GM18951 (cell line): Measurements from ENCODE around the gene ATG2A.

ENCODE experiments used
- POLR2A ChIP-seq: IDR thresholded peaks from 4 replicates; pipeline ENCODE4 v1.6.1; 2011; ENCODE audit warnings: mild to moderate bottlenecking; ENCODE audit not compliant: insufficient read length, insufficient read depth; ENCODE audit errors: extremely low read depth
- in situ Hi-C: fragments of 300-500 bp; cut with MboI; formaldehyde crosslinking; loops from one replicate; pipeline ENCODE4 v1.12.0; 2022; ENCODE audit warnings: low sequenced_read_pairs, mixed read lengths, inconsistent platforms; ENCODE audit not compliant: unreplicated experiment

Gene ATG2A

DNA sequence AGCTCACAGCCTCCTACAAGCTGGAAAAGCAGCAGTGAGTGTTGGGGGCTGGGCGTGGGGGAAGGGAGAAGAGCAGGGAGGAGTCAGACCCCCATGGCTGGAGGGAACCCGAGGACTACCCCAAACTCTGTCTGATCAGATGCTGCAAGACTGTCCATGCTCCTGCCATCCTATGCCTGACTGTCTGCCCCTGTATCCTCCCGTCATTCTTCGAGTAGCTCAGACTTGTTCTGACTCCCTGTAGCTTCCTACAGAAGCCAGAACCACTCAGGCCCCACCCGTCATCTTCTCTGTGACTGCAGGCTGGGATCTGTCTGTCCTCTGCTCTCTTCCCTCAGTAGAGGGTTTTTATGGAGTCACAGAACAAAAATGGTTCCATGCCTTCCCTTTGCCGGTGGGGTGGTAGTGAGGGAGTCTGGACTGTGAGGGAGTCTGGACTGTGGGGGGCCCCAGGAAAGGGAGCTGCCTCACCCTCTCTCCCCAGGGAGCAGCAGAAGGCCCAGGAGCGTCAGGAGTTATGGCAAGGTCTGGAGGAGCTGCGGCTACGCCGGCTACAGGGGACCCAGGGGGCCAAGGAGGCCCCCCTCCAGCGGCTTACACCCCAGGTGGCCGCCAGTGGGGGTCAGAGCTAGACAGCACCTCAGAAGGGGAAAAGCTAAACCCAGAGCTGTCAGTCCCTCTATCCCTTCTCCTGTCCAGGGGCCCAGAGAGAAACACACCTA, 16.4 kb upstream of the ATG2A start:
- in situ Hi-C loops = no loop called here

DNA sequence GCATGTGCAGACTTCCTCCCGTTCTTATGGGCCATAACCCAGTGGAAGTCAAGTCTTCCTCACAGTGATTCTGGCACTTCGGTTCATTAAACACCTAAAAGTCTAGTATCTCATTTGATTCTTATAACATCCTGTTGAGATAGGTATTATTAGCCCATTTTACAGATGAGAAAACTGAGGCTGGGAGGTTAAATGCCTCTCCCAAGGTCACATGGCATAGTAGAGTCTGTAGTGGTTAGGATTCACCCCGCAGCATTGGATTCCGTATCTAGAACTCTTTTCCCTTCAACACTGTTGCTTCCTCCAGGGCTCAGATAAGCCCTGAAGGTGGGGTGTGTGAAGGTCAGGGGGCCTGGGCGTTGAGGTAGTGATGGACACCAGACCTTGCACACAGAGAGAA, 15.3 kb upstream of the ATG2A start:
- in situ Hi-C loops = no loop called here
- no peak for TF ChIP-seq POLR2A

More for the DNA sequence above, 16.4 kb upstream of the ATG2A start:
- TF ChIP-seq POLR2A = no peak

DNA sequence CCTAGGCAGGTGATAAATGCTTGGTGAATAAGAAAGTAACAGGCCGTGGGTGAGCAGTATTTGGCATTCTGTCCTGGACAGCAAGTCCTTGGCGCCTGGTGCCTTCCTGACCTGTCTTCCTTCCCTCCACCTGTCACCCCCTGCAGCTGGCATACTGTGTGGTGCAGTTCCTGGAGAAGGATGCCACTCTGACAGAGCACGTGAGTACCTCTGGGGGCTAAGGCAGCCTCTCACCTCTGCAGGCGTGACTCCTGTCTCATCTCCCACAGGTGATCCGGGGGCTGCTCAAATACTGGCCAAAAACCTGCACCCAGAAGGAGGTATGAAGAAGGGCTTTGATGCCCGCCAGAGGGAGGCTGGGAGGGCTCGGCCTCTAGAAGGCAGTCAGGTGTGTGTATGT, 14.3 kb upstream of the ATG2A start:
- in situ Hi-C loops = no loop called here

DNA sequence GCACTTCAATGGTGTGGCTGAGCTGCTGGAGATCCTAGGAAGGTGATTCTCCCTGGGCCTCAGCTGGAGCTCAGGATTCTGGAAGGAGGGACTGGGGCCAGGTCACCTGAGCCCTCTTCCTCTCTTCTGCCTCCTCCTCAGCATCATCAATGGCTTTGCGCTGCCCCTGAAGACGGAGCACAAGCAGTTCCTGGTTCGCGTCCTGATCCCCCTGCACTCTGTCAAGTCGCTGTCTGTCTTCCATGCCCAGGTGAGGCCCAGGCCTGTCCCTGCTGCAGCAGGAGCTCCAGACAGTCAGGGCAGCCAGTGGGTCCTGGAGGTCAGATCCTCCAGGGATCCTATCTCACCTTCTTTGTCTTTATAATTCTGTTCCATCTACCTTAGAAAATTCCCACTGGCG, 13.3 kb upstream of the ATG2A start:
- no peak for TF ChIP-seq POLR2A
- in situ Hi-C loops = no loop called here

More for the DNA sequence above, 14.3 kb upstream of the ATG2A start:
- no peak for TF ChIP-seq POLR2A

DNA sequence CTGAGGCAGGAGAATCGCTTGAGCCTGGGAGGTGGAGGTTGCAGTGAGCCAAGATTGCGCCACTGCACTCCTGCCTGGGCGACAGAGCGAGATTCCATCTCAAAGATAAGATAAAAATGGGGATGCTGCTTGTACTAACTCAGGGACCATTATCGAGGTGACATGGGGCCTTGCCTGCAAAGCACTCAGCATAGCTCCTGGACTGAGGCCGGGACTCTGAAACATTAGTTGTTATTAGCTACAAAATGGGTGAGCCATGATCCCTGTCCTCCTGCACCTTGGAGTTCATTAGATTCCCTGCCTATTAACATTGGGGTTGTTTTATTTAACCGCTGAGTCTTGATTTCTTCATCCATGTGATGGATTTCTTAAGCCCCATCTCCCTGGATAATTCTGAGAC, 12.6 kb upstream of the ATG2A start:
- no peak for TF ChIP-seq POLR2A
- in situ Hi-C loops = no loop called here

DNA sequence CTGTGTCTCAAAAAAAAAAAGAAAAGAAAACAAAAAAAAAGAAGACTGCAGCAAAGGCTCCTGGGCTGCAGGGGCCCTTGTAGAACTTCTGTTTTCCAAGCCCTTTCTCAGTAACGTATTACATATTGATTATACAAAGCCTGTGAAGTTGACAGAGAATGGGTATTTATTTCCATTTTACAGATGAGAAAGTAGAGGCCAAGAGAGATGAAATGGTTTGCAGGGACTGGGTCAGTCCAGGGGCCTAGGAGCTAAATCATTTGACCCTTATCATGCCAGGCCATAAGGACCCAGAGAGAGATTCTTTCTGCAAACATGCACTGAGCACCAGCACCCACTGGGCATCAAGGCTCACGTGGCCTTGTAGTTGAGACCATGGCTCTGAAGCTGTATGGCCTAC, 11.9 kb upstream of the ATG2A start:
- in situ Hi-C loops = no loop called here
- no peak for TF ChIP-seq POLR2A

DNA sequence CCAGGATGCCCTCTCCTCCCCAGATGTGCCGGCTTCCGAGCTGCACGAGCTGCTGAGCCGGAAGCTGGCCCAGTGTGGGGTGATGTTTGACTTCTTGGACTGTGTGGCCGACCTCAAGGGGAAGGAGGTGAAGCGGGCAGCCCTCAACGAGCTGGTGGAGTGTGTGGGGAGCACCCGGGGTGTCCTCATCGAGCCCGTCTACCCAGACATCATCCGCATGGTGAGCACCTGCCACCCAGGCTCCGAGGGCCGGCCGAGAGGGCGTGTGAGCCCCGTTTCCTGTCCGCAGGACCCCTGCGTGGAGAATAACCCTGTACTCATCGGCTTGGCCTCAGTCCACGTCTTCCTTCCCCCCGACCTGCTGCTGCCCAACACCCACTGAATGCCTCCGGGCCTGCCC, 9.7 kb upstream of the ATG2A start:
- in situ Hi-C loops = no loop called here
- no peak for TF ChIP-seq POLR2A

DNA sequence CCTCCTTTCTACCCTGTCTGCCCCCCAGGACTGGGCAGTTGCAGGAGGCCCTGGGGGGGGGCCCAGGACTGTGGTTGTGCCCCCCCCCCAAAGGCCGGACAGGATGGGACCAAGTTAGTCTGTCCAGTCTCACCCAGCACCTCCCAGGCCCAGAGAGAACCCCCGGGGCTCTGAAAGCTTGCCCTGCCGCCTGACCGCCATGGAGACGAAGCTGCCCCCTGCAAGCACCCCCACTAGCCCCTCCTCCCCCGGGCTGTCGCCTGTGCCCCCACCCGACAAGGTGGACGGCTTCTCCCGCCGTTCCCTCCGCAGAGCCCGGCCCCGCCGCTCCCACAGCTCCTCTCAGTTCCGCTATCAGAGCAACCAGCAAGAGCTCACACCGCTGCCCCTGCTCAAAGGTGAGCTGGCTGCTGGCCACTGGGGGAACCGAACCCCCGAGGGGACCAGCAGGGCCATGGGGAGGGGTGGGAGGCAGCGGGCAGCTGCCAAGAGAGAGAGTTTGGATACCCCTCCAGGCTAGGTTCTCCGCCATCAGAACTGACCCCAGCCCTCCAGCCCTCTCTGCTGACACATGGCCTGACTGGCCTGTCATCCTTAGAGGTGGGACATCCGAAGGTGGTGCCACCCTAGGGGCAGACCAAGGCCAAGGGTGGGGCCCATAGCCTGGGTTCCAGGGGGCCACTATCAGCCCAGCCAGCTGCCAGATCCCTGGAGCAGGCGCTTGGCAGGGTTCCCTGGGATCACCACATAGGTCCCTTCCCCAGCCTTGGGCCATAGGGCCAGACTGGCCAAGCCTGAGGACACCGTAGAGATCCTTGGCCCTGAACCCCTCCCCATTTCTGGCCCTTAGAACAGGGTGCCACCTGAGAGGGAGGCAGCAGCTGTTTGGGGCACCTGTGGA, 8.8 kb upstream of the ATG2A start:
- TF ChIP-seq POLR2A = no peak
- in situ Hi-C loops = no loop called here

DNA sequence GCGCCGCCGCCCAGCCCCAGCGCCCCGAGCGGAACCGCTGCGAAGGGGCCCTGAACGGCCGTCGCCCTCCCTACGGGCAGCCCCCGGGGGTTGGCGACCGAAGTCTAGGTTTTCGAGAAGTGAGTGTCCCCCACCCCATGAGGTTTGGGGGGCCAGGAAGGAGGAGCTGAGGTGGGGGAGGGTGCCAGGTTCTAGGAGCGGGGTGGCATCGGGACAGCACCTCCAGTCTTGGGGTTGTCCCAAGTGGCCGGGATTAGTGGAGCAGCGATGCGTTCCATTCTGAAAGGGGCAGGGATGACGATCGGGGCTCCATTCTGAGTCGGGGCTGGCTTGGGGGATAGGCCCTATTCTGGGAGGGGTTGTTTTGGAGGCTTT, 7.9 kb upstream of the ATG2A start:
- in situ Hi-C loops = no loop called here
- no peak for TF ChIP-seq POLR2A

DNA sequence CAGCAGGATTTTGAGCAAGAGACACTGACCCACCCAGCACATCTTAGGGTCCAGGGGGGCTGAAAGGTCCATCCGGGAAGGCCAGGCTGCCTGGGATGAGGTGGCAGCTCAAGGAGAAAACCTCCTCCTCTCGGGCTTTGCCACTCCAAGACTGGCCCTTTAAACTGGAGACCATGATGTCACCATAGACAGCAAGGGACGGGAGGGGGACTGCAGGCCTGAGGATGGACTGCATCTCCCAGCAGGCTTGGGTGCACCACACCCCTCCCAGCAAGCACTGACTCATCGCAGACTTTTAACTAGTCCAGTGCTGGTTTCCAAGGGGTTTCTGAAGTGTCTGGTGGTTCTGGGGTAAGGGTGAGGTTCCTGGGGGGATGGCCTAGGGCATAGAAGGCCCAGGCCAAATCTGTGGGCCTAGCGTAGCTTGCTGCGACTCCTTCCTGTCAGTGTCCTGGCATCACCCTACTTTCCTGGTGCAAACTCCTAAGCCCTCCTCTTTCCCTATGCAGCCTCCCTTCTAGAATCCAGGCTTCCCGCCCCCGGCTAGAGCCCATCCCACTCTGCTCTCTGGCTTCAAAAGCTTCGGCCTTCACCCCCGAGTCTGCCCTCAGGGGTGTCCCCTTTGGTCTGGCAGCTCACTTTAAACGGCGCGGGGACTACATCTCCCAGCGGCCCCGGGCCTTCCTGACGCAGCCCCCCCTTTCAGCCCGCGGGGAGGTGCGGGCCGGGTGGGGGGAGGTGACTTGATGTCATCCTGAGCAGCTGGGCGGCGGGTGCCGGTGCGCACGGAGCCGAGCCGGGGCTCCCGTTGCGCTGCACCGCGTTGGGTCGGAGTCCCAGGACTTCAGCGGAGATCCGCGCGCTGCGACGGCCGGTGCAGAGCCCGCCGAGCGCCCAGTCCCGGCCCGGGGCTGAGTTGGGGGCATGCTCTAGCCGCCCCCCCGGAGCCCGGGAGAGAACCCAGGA, 7.2 kb upstream of the ATG2A start, which contains the start of gene PPP2R5B:
Gene PPP2R5B, plus strand, starts transcription at position 746 of the 966 bp plus-strand sequence. CDS start 1,046 bp downstream, outside the sequence.
- peak; percentile 47 for TF ChIP-seq POLR2A
- in situ Hi-C loops = no loop called here

DNA sequence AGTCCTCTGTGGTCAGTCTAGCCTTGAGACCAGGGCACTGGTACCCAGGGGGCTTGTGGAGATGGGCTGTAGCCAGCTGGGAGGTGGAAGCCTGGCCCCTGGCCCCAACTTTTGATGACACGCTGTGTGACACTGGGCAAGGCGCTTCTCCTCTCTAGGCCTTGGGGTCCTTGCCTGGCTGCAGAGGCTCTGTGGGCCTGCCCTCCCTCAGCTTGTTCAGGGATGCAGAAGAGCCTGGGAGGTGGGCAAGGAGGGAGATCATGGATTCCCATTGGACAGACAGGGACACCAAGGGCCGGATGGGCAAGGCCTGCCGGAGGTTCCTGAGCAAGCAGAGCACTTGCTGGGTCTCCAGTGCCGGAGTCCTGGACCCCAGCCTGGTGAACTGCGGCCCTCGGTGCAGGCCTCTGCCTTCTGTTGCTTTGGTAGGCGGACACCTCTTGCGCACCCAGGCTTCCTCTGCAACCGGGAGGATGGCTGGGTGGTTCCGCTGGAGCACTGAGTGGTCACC, 6.2 kb upstream of the ATG2A start:
- in situ Hi-C loops = no loop called here
- no peak for TF ChIP-seq POLR2A

DNA sequence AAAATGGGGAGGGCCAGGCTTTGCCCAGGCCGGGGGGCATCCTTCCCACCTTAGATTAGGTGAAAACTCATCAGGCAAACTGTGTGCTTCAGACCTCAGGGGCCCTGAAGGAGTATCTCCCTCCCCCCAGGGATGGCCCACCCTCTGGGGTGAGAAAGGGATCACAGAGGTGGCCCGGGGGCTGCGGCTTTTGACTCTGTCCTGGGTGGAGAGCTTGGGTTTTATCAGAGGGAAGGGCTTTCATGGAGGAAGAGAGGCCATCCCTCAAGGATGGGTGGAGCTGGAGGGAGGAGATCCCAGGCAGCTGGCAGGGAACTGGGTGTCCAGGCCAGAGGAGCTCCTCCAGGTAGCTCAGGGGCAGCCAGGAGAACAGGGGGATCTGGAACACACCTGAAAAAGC, 4.4 kb upstream of the ATG2A start:
- in situ Hi-C loops = no loop called here
- TF ChIP-seq POLR2A = no peak

DNA sequence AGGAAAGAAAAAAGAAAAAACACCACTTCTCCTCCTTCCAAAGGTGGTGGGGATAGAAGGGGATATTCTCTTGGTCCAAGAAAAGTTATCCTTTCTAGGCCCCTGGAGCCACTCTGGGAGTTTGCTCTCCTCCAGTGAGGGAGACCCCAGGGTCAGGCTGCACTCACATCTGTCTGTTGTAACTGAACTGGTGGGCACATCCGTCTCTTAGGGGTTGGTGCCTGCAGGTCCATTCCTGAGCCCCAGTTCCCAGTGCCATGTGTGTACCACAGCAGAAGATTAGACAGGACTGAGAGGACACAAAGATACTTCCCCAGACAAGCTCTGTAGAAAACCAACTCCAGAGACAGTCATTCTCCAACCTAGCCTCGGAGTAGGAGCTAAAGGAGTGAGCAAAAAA, 3.1 kb upstream of the ATG2A start:
- in situ Hi-C loops = no loop called here
- no peak for TF ChIP-seq POLR2A

DNA sequence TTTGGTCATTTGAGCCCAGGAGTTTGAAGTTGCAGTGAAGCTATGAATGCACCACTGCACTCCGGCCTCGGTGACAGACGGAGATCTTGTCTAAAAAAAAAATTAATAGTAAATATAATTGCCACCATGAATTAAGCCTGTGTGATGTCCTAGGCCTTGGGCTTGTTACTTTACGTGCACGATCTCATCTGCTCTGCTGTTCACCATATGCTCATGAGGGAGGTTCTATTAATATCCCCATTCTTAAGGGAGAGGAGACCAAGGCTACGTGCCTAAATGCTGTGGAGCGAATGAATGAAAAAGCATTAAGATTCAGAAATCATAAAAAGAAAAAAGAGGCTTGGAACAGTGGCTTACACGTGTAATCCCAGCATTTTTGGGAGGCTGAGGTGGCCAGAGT, 2.6 kb upstream of the ATG2A start:
- TF ChIP-seq POLR2A = no peak
- in situ Hi-C loops = no loop called here
